Endodermal cell (in vitro differentiated cells): Measurements from ENCODE around the gene ASMT. TPM values are rescaled to one million over a fixed set of nuclear protein-coding genes. Genes with fewer than 3 reads are reported as not detected.

Experiments
- DNase-seq: peaks from one replicate; pipeline ENCODE4 v3.0.0-alpha.2; 2017
- H3K27ac ChIP-seq: 2 replicates; pipeline ENCODE4 v1.5.1; 2013; ENCODE audit warnings: mild to moderate bottlenecking, low read depth, low read length, moderate library complexity
- H3K27me3 ChIP-seq: 2 replicates; pipeline ENCODE4 v1.6.1; 2013; ENCODE audit warnings: mild to moderate bottlenecking, low read length, moderate library complexity; ENCODE audit not compliant: insufficient read depth, control insufficient read depth, poor library complexity, severe bottlenecking
- H3K36me3 ChIP-seq: 2 replicates; pipeline ENCODE4 v1.7.0; 2013; ENCODE audit warnings: mild to moderate bottlenecking, low read length, moderate library complexity; ENCODE audit not compliant: control insufficient read depth, insufficient read depth
- H3K4me1 ChIP-seq: one replicate; pipeline ENCODE4 v1.7.0; 2013; ENCODE audit warnings: low read length; ENCODE audit not compliant: control insufficient read depth, insufficient read depth
- H3K4me3 ChIP-seq: 2 replicates; pipeline ENCODE4 v1.5.1; 2013; ENCODE audit warnings: mild to moderate bottlenecking, low read length, moderate library complexity
- H3K9ac ChIP-seq: 2 replicates; pipeline ENCODE4 v1.6.1; 2013; ENCODE audit warnings: mild to moderate bottlenecking, low read length, moderate library complexity; ENCODE audit not compliant: poor library complexity, severe bottlenecking; ENCODE audit errors: extremely low read depth
- H3K9me3 ChIP-seq: 2 replicates; pipeline ENCODE4 v1.6.1; 2013; ENCODE audit warnings: mild to moderate bottlenecking, low read length, moderate library complexity; ENCODE audit not compliant: control insufficient read depth
- H3K27ac Mint-ChIP-seq: 2 replicates; pipeline ENCODE4 v1.8.0; 2020; ENCODE audit warnings: mixed read lengths
- H3K27me3 Mint-ChIP-seq: 2 replicates; pipeline ENCODE4 v1.8.0; 2021; ENCODE audit warnings: mild to moderate bottlenecking, mixed read lengths; ENCODE audit not compliant: insufficient read depth
- H3K36me3 Mint-ChIP-seq: 2 replicates; pipeline ENCODE4 v1.8.0; 2020; ENCODE audit warnings: low read depth, mixed read lengths
- H3K4me1 Mint-ChIP-seq: 2 replicates; pipeline ENCODE4 v1.8.0; 2020; ENCODE audit warnings: mixed read lengths
- H3K4me3 Mint-ChIP-seq: 2 replicates; pipeline ENCODE4 v1.8.0; 2020; ENCODE audit warnings: mild to moderate bottlenecking, moderate library complexity, mixed read lengths
- H3K9me3 Mint-ChIP-seq: 2 replicates; pipeline ENCODE4 v1.8.0; 2020; ENCODE audit warnings: mild to moderate bottlenecking, mixed read lengths
- WGBS, 2 experiments: methylation state at CpG; one replicate each; pipeline versions ENCODE4 v1.1.5 to v1.1.7; 2013; ENCODE audit warnings: missing lambda C conversion rate in 2 of 2, mixed read lengths in 1 of 2; ENCODE audit not compliant: insufficient coverage in 1 of 2, insufficient read length in 1 of 2; 5-methylcytosine and 5-hydroxymethylcytosine counted together
- total RNA-seq, 2 donors: library from RNA; stranded (reverse); fragmentation: NEBNext Ultra II Directional in 1 of 2; extraction: Animal tissue kit (Norgen Biotek cat#: 25700) in 1 of 2; gene quantifications; 2 replicates in 1 of 2; 3 replicates in 1 of 2; pipeline ENCODE4 v1.2.1, GENCODE V29; 2021
- TF ChIP-seq, protein P1 (sequence below): fragments of 200-600 bp; sonication (generic); conservative IDR thresholded peaks from 2 replicates; pipeline ENCODE4 v1.5.0; 2021; ENCODE audit warnings: antibody characterized with exemption, mild to moderate bottlenecking

Gene ASMT
- total RNA-seq, 2 donors from 2014 or later, result not detected

DNA sequence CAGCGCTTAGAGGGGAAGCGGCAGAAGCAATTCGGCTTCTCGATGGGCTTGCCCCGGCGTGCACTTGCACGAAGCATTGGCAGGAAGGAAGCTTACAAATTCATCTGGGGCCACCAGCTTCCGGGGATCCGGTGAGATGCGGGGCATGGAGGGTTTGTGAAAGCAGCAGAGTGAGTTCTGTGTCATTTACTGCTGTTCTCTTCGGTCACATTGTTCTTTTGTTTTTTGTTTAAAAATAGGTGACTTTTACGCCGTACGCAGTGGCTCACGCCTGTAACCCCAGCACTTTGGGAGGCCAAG is 47.0 kb downstream of the ASMT start:
- TF ChIP-seq, protein P1, sequence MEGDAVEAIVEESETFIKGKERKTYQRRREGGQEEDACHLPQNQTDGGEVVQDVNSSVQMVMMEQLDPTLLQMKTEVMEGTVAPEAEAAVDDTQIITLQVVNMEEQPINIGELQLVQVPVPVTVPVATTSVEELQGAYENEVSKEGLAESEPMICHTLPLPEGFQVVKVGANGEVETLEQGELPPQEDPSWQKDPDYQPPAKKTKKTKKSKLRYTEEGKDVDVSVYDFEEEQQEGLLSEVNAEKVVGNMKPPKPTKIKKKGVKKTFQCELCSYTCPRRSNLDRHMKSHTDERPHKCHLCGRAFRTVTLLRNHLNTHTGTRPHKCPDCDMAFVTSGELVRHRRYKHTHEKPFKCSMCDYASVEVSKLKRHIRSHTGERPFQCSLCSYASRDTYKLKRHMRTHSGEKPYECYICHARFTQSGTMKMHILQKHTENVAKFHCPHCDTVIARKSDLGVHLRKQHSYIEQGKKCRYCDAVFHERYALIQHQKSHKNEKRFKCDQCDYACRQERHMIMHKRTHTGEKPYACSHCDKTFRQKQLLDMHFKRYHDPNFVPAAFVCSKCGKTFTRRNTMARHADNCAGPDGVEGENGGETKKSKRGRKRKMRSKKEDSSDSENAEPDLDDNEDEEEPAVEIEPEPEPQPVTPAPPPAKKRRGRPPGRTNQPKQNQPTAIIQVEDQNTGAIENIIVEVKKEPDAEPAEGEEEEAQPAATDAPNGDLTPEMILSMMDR, result no peak
- no peak overlapping the region for H3K9ac ChIP-seq
- Mint-ChIP-seq H3K4me3 (peak overlapping the region; percentile 23), H3K27me3 (no peaks in the 10 kb centered on the region), H3K9me3 (peaks cover 8% of the 10 kb centered on the region), H3K4me1 (peaks cover 13% of the 10 kb centered on the region), H3K36me3 (no peaks in the 10 kb centered on the region), H3K27ac (no peak overlapping the region)
- no peak overlapping the region for H3K4me3 ChIP-seq
- H3K27me3 ChIP-seq, result no peaks in the 10 kb centered on the region
- no peaks in the 10 kb centered on the region for H3K36me3 ChIP-seq
- H3K4me1 ChIP-seq, result no peaks in the 10 kb centered on the region
- WGBS, 2 experiments, result 95 to 98% methylated on average over 15 of the region's 15 CpGs
- DNase-seq, result no peak
- H3K27ac ChIP-seq, result no peak overlapping the region
- H3K9me3 ChIP-seq, result no peaks in the 10 kb centered on the region

DNA sequence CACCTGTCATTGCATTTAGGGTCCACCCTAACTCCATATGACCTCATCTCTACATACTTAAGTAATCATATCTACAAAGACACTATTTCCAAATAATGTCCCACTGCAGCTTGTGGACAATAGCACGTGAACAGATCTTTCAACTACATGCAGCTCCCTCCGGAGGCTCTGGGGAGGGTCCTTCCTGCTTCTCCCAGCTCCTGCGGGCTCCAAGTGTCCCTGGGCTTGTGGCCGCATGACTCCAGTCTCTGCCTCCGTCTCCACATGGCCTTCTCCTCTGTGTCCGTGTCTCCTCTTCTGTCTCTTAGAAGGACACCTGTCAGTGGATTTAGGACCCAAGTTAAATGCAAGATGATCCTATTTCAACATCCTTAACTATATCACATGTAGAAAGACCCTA is 52.7 kb downstream of the ASMT start:
- Histone ChIP-seq H3K27ac (no peak overlapping the region), H3K9ac (no peak overlapping the region), H3K4me1 (no peaks in the 10 kb centered on the region), H3K27me3 (no peaks in the 10 kb centered on the region), H3K36me3 (no peaks in the 10 kb centered on the region), H3K4me3 (no peak overlapping the region), H3K9me3 (no peaks in the 10 kb centered on the region)
- WGBS, 2 experiments, result 76 to 77% methylated on average over 6 of the region's 6 CpGs
- Mint-ChIP-seq H3K36me3 (no peaks in the 10 kb centered on the region), H3K27ac (no peak overlapping the region), H3K9me3 (peaks cover 7% of the 10 kb centered on the region), H3K27me3 (no peaks in the 10 kb centered on the region), H3K4me1 (no peaks in the 10 kb centered on the region), H3K4me3 (no peak overlapping the region)
- DNase-seq, result no peak
- TF ChIP-seq, protein P1, result no peak

DNA sequence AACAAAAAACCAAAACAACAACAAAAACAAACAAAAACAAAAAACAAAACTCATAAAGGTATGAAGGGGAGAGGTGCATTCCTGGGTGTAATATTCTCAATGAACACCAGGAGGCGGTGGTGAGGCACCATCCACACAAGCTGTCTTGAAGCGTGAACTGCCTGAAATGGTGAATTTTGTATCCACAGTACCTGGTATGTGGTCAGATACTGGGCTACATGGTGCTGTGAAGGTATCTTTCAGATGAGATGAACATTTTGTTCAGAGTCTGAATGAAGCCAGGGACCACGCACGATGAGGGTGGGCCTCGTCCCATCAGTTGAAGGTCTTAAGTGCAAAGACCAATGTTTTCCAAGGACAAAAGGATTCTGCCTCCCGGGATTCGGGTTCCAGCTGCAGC is 58.5 kb downstream of the ASMT start:
- no peaks in the 10 kb centered on the region for H3K36me3 ChIP-seq
- peaks cover 2% of the 10 kb centered on the region for H3K9me3 Mint-ChIP-seq
- H3K27ac ChIP-seq, result no peak overlapping the region
- DNase-seq, result peak; percentile 76
- no peaks in the 10 kb centered on the region for H3K4me1 Mint-ChIP-seq
- H3K27ac Mint-ChIP-seq, result no peak overlapping the region
- H3K4me3 ChIP-seq, result no peak overlapping the region
- H3K9me3 ChIP-seq, result no peaks in the 10 kb centered on the region
- no peak overlapping the region for H3K4me3 Mint-ChIP-seq
- H3K36me3 Mint-ChIP-seq, result no peaks in the 10 kb centered on the region
- no peaks in the 10 kb centered on the region for H3K27me3 ChIP-seq
- no peaks in the 10 kb centered on the region for H3K4me1 ChIP-seq
- TF ChIP-seq, protein P1, result peak; percentile 87
- H3K9ac ChIP-seq, result no peak overlapping the region
- 85 to 87% methylated on average over 7 of the region's 7 CpGs for WGBS, 2 experiments
- no peaks in the 10 kb centered on the region for H3K27me3 Mint-ChIP-seq
